Stimulated activated CD8-positive, alpha-beta memory T cell treated with anti-CD3 and anti-CD28 coated beads, Interleukin-15, amount 100 ng/mL, for 1 hour (primary cell): Measurements from ENCODE around the gene GMDS.

ENCODE experiments used
- DNase-seq: peaks from one replicate; pipeline ENCODE4 v3.0.0-alpha.2; 2020; ENCODE audit warnings: low read depth

GMDS gene

GRCh38 chr6:1624058-1624850 lies 621.2 kb downstream of the GMDS start:
- no peak for DNase-seq

- no peak for DNase-seq
These were observed 621.7 kb downstream of the GMDS start for GRCh38 chr6:1623769-1624057.

DNA sequence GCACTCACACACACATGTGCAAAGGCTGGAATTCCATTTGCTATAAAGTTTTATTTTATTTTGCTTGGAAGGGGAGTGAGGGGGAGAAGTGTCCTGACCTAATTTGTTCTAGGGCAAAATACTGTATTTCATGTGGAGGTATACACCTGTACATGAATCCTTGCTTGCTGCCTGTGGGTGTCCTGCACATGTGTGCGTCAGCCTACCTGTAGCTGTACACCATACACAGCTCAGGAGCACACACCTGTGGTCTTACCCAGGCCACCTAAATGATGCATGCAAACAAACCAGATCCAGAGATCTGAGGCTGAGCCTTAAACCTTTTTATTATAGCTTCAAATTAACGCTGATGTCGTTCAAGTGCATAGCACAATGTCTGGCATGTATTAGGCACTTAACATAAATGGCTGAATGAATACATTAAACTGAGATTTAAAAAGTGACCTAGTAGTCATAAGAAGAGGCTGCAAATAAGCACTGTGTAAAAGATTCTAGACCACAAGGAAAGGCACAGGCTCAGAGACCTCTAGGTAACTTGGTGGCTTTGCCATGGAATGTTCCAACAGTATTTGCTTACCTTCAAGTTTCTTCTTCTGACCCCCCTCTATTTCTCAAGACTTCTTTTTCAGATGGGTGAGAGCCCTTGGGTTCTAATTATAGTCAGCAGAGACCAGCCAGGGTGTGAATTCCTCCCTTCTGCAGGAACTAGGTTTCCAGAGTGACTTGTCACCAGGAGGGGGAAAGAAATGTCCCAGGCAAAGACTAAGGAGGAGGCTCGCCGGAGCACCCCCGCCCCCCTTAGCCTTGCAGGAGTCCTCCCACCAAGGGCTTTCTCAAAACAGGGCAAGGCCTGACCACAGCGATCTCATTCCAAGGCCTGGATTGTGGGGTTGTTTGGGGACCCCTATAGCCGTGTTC lies 622.3 kb downstream of the GMDS start:
- no peak for DNase-seq

- no peak for DNase-seq
These were observed 623.1 kb downstream of the GMDS start for GRCh38 chr6:1622220-1622850.

GRCh38 chr6:1621070-1621701 lies 624.2 kb downstream of the GMDS start:
- no peak for DNase-seq

GRCh38 chr6:1620504-1621069 lies 624.8 kb downstream of the GMDS start:
- no peak for DNase-seq

GRCh38 chr6:1619673-1620503 lies 625.5 kb downstream of the GMDS start:
- no peak for DNase-seq

DNA sequence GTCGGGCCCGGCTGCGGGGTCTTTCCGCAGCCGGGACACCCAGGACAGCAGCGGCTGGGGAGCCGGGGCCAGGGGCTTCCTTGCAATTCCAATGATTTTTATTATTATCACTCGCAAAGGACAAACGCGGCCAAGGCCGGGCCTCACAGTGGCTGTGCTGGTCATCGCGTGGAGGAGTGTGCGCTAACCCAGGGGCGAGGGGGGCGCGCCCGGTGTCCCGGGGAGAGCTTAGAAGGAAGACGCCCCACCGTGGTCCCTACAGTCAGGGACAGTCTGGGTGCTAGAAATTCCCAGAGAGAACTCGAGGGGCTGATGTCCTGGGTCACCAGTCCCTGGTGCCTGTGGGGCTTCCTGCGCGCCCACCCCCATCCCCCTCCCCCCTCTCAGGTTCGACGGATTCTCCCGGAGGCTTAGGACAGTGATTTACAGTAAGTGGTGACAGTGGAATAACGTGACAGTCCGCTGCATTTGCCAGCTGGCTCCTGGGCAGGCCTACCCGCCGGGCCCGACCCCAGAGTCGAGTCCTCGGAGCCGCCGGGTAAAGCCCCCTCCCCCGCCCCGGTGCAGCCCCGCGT lies 626.2 kb downstream of the GMDS start:
- DNase-seq, result no peak

GRCh38 chr6:1618311-1619097 lies 626.9 kb downstream of the GMDS start:
- DNase-seq, result no peak

DNA sequence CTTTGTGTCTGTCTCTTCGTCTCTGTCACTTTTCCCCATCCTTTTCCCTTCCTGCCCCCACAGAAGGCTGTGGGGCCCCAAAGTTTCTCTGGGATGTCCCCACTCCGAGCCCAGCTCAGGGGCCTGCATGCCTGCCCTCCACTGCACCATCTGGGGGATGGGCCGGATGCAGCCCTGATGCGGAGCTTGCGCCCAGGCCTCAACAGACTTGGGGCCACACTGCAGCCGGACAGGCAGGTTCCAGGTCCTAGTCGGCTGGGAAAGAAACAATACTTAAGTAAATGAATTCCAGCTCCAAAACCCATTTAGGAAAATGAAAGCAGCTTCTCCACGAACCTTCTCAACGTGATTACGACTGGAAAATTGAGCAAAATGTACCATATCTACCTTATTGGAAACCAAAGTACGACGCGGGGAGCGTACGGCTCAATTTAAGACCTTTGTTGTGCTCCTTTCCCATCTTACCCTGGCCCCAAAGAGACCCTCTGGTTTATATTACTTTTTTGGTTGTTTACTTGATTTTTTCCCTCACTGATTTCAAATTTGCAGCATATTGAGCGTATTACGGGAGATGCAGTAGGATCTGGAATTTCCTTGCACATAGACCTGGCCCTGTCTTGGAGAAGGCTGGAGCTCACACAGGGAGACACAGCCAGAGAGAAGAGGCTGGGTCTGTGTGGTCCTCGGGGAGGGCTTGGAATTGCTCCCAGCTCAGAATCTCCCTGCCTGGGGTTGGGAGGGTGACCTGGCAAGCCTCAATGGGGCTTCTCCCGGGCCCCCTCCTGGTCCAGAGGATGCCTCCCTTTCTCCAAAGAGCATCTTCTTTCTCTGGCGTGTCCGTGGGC lies 627.7 kb downstream of the GMDS start:
- no peak for DNase-seq

DNA sequence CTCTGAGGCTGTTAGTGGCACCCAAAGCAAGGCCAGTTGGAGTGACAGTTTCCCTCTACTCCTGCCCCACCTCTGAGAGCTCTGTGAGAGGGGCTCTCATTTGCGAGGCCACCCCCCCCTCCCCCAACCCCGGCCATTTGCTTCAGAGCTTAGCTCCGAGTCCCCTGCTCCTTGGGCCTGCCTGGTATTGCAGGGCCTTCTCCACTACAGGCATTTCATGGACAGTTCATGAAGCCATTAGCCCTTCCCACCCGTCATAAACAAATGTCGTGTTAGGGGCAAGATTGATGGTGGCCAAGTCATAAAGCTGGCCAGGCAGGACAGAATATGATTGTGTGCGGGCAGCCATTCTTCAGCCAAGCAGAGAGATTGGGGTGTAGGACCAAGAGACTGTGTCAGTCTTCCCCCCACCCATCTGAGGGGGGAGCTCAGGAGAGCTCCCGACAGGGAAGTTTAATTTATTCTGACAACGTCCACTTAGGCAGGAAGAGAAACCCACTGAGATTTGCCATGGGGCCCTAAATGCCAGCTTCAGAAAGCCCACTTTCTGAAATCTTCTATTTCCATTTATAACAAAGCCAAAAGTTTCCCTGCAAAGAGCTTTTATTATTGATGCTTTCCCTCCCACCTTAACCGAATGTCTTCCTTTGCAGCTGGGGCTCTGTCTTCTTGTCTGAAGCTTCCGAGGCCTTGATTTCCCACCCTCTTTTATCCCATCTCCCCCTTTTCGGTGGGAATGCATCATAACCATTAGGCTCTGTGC lies 628.5 kb downstream of the GMDS start:
- no peak for DNase-seq

DNA sequence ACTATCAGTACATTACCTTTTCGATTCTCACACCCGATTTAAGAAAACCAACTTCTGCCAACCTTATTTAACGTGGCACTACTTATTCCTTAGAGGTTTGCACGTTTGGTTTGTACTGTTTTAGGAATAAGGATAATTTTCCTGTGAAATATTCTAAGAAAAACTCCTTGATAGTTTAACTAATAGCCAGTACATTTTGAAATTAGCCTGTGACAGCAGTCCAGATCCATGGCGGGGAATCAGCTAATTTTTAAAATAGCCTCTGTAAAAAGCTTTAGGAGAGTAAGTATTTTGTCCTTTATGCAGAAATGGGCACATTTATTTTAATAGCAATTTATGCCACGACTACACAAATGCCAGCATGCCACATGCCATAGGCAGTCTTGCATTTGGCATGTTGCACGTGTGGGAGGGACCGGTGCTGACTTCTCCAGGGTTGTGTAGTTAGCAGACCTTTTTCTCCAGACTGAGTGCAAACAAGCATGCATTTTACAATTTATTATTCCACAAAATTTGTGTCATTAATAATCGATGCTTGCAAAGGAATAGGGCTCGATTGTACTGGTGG lies 629.5 kb downstream of the GMDS start:
- no peak for DNase-seq

GRCh38 chr6:1615151-1615852 lies 630.1 kb downstream of the GMDS start:
- DNase-seq, result no peak

DNA sequence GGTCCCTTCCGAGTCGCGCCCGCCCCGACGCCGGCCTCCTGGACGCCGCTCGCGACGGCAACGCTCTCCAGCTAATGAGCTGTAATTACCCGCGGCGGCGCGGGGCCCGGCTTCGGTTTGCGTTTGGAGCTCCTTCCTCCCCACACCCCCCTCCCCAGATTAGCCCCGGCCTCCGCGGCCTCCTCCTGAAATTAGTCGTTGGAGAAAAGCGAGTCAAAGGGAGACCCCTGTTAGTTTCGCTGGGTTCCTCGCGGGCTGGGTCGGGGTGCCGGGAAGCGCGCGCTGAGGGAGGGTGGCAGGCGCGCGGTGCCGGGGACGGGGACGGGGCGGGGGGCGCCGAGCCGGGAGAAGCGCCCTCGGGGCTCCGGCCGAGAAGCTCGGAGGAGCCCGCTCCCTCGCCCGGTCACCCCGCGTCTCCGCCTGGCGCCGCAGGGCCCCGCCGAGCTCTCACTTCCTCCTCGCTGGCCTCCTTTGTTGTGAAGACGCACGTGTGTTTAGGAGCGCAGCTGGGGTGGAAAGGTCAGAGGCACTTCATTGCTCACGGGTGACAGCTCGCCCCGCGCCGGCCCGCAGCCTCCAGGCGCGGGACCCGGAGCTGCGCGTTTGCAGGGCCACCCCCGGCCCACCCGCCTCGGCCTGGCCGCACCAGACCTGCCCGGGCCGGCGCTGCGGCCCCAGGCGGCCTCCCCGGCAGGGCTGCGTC lies 630.8 kb downstream of the GMDS start:
- no peak for DNase-seq

DNA sequence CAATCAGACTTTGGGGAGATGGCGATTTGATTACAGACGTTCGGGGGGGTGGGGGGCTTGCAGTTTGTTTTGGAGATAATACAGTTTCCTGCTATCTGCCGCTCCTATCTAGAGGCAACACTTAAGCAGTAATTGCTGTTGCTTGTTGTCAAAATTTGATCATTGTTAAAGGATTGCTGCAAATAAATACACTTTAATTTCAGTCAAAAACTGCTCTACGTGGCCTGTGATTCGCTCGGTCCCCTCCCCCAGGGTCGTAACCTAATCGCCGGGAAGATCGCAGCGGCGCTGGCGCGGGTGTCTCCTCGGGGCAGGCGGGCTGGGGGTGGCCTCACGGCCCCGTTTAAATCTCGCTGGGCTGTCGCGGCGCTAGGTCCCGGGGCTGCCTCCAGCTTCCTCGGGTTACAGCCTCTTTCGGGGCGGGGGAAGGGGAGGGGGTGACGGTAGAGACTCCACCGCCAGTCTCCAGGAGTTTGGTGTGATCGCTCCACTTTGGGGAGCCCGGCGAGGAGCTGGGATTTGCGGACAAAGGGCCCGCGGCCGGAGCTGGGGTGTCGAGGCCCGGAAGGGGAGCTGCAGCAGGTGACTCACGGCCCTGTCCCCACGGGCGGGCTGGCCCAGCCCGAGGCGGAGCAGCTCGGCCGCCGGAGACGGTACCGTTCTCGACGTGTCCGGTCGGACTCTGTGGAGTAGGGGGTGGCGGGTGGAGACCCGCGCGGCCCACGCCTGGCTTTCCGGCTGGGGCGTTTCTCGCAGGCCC lies 631.5 kb downstream of the GMDS start:
- DNase-seq, result no peak

DNA sequence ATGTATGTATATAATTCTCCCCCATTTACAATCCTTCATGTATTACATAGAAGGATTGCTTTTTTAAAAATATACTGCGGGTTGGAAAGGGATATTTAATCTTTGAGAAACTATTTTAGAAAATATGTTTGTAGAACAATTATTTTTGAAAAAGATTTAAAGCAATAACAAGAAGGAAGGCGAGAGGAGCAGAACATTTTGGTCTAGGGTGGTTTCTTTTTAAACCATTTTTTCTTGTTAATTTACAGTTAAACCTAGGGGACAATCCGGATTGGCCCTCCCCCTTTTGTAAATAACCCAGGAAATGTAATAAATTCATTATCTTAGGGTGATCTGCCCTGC lies 632.1 kb downstream of the GMDS start:
- no peak for DNase-seq
